Measurements from ENCODE around the gene EXOC2. TPM values are rescaled to one million over a fixed set of nuclear protein-coding genes. Genes with fewer than 3 reads are reported as not detected.

The EXOC2 gene, protein sequence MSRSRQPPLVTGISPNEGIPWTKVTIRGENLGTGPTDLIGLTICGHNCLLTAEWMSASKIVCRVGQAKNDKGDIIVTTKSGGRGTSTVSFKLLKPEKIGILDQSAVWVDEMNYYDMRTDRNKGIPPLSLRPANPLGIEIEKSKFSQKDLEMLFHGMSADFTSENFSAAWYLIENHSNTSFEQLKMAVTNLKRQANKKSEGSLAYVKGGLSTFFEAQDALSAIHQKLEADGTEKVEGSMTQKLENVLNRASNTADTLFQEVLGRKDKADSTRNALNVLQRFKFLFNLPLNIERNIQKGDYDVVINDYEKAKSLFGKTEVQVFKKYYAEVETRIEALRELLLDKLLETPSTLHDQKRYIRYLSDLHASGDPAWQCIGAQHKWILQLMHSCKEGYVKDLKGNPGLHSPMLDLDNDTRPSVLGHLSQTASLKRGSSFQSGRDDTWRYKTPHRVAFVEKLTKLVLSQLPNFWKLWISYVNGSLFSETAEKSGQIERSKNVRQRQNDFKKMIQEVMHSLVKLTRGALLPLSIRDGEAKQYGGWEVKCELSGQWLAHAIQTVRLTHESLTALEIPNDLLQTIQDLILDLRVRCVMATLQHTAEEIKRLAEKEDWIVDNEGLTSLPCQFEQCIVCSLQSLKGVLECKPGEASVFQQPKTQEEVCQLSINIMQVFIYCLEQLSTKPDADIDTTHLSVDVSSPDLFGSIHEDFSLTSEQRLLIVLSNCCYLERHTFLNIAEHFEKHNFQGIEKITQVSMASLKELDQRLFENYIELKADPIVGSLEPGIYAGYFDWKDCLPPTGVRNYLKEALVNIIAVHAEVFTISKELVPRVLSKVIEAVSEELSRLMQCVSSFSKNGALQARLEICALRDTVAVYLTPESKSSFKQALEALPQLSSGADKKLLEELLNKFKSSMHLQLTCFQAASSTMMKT
- total RNA-seq: 52.1 TPM

DNA sequence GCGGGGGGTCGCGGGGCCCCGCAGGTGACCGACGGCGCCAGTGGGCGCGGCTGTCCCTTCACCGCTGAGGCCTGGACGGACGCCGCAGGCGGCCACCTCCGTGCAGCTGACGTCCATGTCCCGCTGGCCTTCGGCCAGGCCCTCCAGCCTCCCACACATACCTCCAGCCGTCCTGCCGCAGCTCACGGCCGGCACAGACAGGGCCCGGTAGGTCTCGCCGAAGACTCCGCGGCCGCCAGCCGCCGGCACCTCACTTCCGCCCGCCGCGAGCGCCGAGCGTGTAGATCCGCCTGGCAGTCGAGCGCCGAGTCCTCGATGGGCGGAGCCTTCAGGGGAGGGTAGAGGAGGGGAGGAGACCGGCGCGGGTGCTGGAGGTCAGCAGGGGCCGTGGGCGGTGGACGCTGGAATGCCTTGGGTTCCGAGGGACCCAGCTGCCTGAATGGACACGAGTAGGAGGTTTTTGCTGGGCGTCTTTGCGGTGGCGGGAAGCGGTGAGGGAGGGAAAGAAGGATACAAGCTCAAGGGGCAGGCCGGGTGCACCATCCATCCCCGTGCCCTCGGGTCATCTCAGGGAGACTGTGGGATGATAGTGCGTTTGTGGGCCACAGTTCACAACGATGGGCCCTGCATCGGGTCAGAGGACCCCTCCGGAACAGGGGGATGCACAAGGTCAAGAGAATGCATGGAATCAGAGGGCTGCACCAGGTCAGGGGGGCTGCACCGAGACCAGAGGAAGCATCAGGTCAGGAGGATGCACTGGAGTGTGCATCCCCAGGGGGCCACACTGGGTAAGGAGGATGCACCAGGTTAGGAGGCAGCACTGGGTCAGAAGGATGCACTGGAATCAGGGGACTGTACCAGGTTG, at the start of gene EXOC2:
TSS of gene EXOC2 (minus strand) at position 282 of the 865 bp plus-strand sequence. CDS start 55,321 bp downstream, outside the sequence.

GRCh38 chr6:656460-657252, 36.3 kb downstream of the EXOC2 start, which contains the start of gene HUS1B:
HUS1B (minus strand) TSS chr6:657100; CDS start chr6:656944, 156 bp downstream.

Other genes starting within 250 kb of the EXOC2 start
- 1.4 TPM for gene HUS1B, start 36.0 kb downstream of the EXOC2 start, total RNA-seq

Data from diencephalon (tissue), 1 donor.